Skin epidermis (tissue), 12 donors: ENCODE data around the gene ZNF160.
"Not testable (repeated sequence)": the region's sequence is repeated elsewhere in the genome, so short reads cannot be mapped to it uniquely, and the experiment has no call there.

Experiments
- H3K27ac ChIP-seq, 21 experiments: fragments of 200-600 bp; sonication (generic) in 11 of 21; one replicate each; pipeline ENCODE4 v1.5.0; 2020; ENCODE audit warnings: mild to moderate bottlenecking in 3 of 21, inconsistent platforms in 2 of 21, moderate library complexity in 2 of 21
- H3K4me3 ChIP-seq, 7 experiments: fragments of 200-600 bp; sonication (generic) in 2 of 7; one replicate each; pipeline ENCODE4 v1.5.0; 2020; ENCODE audit warnings: inconsistent platforms in 2 of 7, mild to moderate bottlenecking in 2 of 7, moderate library complexity in 1 of 7

ZNF160 gene

GRCh38 chr19:53034948-53035675 lies 68.1 kb downstream of the ZNF160 start:
- no peak overlapping the region for H3K27ac ChIP-seq

GRCh38 chr19:53034054-53034453 lies 69.2 kb downstream of the ZNF160 start:
- H3K4me3 ChIP-seq, result no peak overlapping the region
- no peak overlapping the region for H3K27ac ChIP-seq

More at GRCh38 chr19:53034948-53035675, 68.1 kb downstream of the ZNF160 start:
- H3K4me3 ChIP-seq, result no peak overlapping the region

DNA sequence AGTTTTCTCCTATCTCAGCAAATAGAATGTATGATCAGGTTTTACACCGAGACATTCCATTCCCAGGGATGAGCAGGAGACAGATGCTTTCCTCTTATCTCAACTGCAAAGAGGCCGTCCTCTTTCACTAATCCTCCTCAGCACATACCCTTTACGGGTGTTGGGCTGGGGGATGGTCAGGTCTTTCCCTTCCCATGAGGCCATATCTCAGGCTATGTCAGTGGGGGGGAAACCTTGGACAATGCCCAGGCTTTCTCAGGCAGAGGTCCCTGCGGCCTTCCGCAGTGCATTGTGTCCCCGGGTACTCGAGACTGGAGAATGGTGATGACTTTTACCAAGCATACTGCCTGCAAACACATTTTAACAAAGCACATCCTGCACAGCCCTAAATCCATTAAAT lies 74.9 kb downstream of the ZNF160 start:
- H3K4me3 ChIP-seq, H3K27ac ChIP-seq: not testable (repeated sequence)

DNA sequence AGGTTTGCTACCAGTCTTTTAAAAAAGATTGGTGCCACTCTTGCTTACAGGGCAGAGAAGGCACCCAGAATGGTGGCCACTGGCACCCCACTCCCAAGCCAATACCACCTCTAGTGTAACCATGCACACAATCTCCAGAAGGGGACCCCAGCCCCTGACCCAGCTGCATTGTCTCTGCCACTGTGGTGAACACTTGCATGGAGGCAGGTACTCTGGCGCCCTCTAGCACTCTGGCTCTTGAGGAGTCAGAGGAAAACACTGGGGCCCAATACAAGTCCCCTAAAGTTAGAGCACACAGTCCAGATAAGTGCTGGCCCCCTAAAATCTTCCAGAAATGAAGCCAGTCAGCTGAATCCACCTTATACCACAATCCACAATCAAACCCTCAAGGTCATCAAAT lies 83.5 kb downstream of the ZNF160 start:
- no peak overlapping the region for H3K27ac ChIP-seq
- H3K4me3 ChIP-seq, result no peak overlapping the region
